GM06990 (cell line): Measurements from ENCODE around the gene MAP2K2.
"Not testable (repeated sequence)": the region's sequence is repeated elsewhere in the genome, so short reads cannot be mapped to it uniquely, and the experiment has no call there.

ENCODE experiments used
- DNase-seq: peaks from one replicate; pipeline ENCODE4 v3.0.0-alpha.2; 2011; ENCODE audit not compliant: insufficient read length; ENCODE audit errors: extremely low read depth
- H3K27me3 ChIP-seq: replicated peaks from 2 replicates; pipeline ENCODE4 v1.6.0; 2011; ENCODE audit warnings: low read length; ENCODE audit not compliant: control insufficient read depth, insufficient read depth
- H3K36me3 ChIP-seq: 2 replicates; pipeline ENCODE4 v1.5.1; 2011; ENCODE audit warnings: low read length; ENCODE audit not compliant: control insufficient read depth, insufficient read depth
- H3K4me3 ChIP-seq: replicated peaks from 2 replicates; pipeline ENCODE4 v1.5.1; 2011; ENCODE audit warnings: low read depth, mild to moderate bottlenecking, control low read depth, low read length
- TF ChIP-seq, protein P1 (sequence below): IDR thresholded peaks from 2 replicates; pipeline ENCODE4 v1.5.1; 2011; ENCODE audit warnings: low read length, control low read depth, mild to moderate bottlenecking, inconsistent platforms; ENCODE audit not compliant: insufficient read depth, poor library complexity, severe bottlenecking

Gene MAP2K2

GRCh38 chr19:4134351-4134750 is 10.4 kb upstream of the MAP2K2 start:
- TF ChIP-seq, protein P1, sequence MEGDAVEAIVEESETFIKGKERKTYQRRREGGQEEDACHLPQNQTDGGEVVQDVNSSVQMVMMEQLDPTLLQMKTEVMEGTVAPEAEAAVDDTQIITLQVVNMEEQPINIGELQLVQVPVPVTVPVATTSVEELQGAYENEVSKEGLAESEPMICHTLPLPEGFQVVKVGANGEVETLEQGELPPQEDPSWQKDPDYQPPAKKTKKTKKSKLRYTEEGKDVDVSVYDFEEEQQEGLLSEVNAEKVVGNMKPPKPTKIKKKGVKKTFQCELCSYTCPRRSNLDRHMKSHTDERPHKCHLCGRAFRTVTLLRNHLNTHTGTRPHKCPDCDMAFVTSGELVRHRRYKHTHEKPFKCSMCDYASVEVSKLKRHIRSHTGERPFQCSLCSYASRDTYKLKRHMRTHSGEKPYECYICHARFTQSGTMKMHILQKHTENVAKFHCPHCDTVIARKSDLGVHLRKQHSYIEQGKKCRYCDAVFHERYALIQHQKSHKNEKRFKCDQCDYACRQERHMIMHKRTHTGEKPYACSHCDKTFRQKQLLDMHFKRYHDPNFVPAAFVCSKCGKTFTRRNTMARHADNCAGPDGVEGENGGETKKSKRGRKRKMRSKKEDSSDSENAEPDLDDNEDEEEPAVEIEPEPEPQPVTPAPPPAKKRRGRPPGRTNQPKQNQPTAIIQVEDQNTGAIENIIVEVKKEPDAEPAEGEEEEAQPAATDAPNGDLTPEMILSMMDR = no peak
- no peak overlapping the region for H3K4me3 ChIP-seq
- H3K27me3 ChIP-seq = no peaks in the 10 kb centered on the region
- no peaks in the 10 kb centered on the region for H3K36me3 ChIP-seq
- DNase-seq = no peak

GRCh38 chr19:4130744-4131438 is 7.0 kb upstream of the MAP2K2 start:
- no peaks in the 10 kb centered on the region for H3K36me3 ChIP-seq
- H3K4me3 ChIP-seq = no peak overlapping the region
- TF ChIP-seq, protein P1 = no peak
- no peaks in the 10 kb centered on the region for H3K27me3 ChIP-seq
- DNase-seq = no peak

DNA sequence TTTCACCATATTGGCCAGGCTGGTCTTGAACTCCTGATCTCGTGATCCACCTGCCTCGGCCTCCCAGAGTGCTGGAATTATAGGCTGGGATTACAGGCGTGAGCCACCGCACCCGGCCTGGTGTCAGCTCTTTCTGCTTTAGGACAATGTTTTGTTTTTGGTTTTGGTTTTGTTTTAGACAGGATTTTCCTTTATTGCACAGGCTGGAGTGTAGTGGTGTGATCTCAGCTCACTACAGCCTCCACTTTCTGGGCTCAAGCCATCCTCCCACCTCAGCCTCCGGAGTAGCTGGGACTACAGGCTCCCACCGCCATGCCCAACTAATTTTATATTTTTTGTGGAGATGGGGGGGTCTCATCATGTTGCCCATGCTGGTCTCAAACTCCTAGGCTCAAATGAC is 5.1 kb upstream of the MAP2K2 start:
- not testable (repeated sequence) for H3K4me3 ChIP-seq, H3K27me3 ChIP-seq, DNase-seq, H3K36me3 ChIP-seq

GRCh38 chr19:4127322-4127721 is 3.4 kb upstream of the MAP2K2 start:
- not testable (repeated sequence) for H3K36me3 ChIP-seq, DNase-seq, H3K27me3 ChIP-seq, H3K4me3 ChIP-seq

- H3K27me3 ChIP-seq = no peaks in the 10 kb centered on the region
- TF ChIP-seq, protein P1 = no peak
- DNase-seq = no peak
- peaks cover 6% of the 10 kb centered on the region for H3K36me3 ChIP-seq
- peak overlapping the region; percentile 99 for H3K4me3 ChIP-seq
Measured at GRCh38 chr19:4124638-4125037, 716 bp upstream of the MAP2K2 start.

DNA sequence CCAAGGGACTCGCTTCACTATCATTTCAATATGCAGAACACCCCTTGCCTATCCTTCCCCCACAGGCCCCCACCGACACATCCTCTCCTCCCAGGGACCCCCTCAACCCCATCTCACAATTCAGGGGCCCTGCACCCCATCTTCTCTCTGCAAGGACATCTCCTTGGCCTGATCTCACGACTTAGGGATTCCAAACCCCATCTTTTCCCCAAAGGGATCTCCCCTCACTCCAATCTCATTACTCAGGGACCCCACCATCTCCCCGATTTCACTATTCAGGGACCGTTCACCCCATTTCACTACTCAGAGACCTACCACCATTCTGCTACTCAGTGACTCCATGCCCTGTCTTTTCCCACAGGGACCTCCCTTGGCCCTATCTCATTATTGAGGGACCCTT is 1.4 kb downstream of the MAP2K2 start:
- TF ChIP-seq, protein P1 = no peak
- H3K4me3 ChIP-seq = peak overlapping the region; percentile 99
- peaks cover 7% of the 10 kb centered on the region for H3K36me3 ChIP-seq
- no peaks in the 10 kb centered on the region for H3K27me3 ChIP-seq
- DNase-seq = no peak

GRCh38 chr19:4121815-4122214 is 2.1 kb downstream of the MAP2K2 start:
- H3K36me3 ChIP-seq = peaks cover 11% of the 10 kb centered on the region
- TF ChIP-seq, protein P1 = no peak
- no peaks in the 10 kb centered on the region for H3K27me3 ChIP-seq
- H3K4me3 ChIP-seq = no peak overlapping the region
- DNase-seq = no peak
